ENCODE measurements around the gene DOCK10. TPM values are rescaled to one million over a fixed set of nuclear protein-coding genes. Genes with fewer than 3 reads are reported as not detected.

DOCK10 gene
- total RNA-seq, 1 donor from 2014 or later: 50.7 TPM

GRCh38 chr2:224903621-224904020, 138.6 kb downstream of the DOCK10 start:
- ATAC-seq (no peak), DNase-seq (ENCODE audit: low spot score) (no peak)
- intact Hi-C loops (cut with DNase I): no loop called here

GRCh38 chr2:224901121-224901676, 141.1 kb downstream of the DOCK10 start:
- intact Hi-C loops (cut with DNase I): no loop called here
- DNase-seq (ENCODE audit: low spot score) (no peak), ATAC-seq (no peak)

DNA sequence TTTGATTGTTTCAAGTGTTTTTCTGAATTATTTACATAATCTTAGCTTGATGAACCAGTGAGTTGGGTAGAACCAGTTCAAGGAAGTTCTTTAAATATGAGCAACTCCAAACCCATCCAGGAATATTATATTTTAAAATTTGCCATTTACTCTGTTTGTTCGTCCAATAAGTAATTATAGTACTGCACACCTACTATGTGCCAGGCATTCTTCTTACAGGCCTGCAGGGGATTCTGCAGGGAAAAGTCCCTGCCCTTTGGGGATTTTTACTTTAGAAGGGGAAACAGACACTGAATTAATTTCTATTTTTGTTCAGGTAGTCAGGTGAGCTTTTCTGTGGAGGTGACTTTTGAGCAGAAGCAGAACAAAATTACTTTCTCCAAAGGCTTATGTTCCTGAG, 146.9 kb downstream of the DOCK10 start:
- intact Hi-C loops (cut with DNase I): no loop called here
- no peak for DNase-seq (ENCODE audit: low spot score)
- ATAC-seq: no peak

GRCh38 chr2:224894356-224894755, 147.9 kb downstream of the DOCK10 start:
- intact Hi-C loops (cut with DNase I): no loop called here
- ATAC-seq: no peak
- DNase-seq (ENCODE audit: low spot score): no peak

- intact Hi-C loops (cut with DNase I): no loop called here
- DNase-seq (ENCODE audit: low spot score): no peak
- no peak for ATAC-seq
Measured at GRCh38 chr2:224893848-224894247, 148.4 kb downstream of the DOCK10 start.

DNA sequence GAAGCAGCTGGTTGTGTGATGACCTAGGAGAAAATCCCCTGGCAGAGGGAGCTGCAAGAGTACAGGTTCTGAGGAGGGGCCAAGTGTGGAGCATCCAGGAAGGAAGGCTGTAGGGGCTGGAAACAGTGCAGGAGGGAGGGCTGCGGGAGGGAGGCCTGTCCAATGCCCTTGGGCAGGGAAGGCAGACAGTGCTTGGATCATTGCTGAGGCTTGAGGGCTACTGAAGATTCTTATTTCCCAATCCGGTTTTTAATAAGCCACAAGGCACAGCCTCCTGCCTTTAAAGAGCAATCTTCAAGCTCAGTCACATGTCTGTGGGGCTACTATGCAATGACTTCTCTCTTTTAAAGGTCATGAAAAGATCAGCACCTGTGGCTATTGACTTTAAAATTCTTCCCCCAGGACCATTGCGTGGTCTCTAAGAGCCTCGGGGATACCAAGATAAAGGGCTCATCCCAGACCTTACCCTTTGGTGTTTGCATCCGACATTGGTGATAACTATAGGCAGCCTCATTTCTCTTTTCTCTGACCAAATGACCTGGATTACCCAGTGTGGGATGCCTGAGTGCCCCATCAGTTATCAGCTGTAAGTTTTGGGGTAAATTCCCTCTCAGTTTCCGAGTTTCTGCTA, 149.6 kb downstream of the DOCK10 start:
- DNase-seq (ENCODE audit: low spot score) (no peak), ATAC-seq (peak; percentile 10)
- intact Hi-C loops (cut with DNase I): no loop called here

GRCh38 chr2:224890372-224890771, 151.9 kb downstream of the DOCK10 start:
- DNase-seq (ENCODE audit: low spot score) (no peak), ATAC-seq (no peak)
- intact Hi-C loops (cut with DNase I): no loop called here

- intact Hi-C loops (cut with DNase I): no loop called here
- ATAC-seq (peak; percentile 54), DNase-seq (ENCODE audit: low spot score) (no peak)
Measured at GRCh38 chr2:224887141-224887540, 155.1 kb downstream of the DOCK10 start.

- no peak for ATAC-seq
Measured at GRCh38 chr2:224885836-224886547, 156.3 kb downstream of the DOCK10 start.

DNA sequence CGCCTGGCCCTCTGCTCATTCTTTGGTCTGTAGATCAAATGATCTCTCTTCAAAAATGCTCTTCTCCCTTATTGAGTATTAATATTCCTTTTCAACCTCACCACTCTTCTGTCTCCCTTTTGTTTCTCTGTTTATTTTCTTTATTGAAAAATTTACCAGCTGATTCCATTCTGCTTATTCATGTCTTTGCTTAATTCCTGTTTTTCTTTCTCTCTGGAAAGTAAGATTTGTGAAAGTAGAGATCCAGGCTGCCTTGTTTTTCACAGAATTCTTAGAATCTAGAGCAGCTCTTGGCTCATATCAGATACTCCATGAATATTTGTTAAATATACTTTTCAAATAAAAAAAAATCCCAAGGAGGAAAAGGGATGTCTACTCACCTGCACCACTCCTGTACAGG, 157.0 kb downstream of the DOCK10 start:
- no peak for ATAC-seq
- intact Hi-C loops (cut with DNase I): no loop called here
- no peak for DNase-seq (ENCODE audit: low spot score)

More at GRCh38 chr2:224885836-224886547, 156.3 kb downstream of the DOCK10 start:
- no peak for DNase-seq (ENCODE audit: low spot score)
- intact Hi-C loops (cut with DNase I): no loop called here

DNA sequence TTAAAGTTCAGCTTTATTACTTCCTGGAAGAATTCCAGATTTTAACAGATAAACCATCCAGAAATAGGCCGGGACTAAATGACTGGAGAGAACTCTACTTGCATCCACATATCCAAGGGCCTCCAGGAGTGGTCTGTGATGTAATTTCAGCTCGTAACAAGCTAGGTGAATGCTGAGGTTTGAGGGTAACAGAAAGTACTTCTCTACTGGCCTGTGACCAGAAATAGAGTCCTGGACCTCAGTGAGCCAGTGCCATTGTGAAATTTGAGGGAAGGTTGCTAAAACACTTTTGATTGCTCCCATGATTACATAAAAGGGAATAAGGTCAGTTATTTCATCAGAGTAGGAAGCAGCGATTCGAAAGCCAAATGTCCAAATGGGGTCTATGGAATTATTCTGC, 158.1 kb downstream of the DOCK10 start:
- intact Hi-C loops (cut with DNase I): no loop called here
- ATAC-seq: peak; percentile 87
- DNase-seq (ENCODE audit: low spot score): no peak

- intact Hi-C loops (cut with DNase I): no loop called here
- no peak for DNase-seq (ENCODE audit: low spot score)
- ATAC-seq: no peak
Measured at GRCh38 chr2:224883700-224884099, 158.6 kb downstream of the DOCK10 start.

DNA sequence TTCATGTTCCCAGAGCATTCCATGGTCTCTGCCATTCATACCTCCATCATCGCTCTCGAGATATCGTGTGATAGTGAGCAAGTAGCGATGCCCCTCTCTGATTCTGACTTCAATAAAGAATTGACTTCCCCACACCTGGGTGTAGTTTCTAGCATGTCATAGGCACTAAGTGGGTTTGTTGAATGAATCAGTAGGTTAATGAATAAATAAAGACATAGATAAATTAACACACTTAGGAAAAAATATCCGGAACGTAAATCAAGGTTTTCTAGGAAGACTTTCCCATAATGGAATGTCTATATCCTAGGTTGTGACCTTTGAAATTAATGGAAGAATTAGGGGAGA, 159.1 kb downstream of the DOCK10 start:
- ATAC-seq: no peak
- no peak for DNase-seq (ENCODE audit: low spot score)
- intact Hi-C loops (cut with DNase I): no loop called here

DNA sequence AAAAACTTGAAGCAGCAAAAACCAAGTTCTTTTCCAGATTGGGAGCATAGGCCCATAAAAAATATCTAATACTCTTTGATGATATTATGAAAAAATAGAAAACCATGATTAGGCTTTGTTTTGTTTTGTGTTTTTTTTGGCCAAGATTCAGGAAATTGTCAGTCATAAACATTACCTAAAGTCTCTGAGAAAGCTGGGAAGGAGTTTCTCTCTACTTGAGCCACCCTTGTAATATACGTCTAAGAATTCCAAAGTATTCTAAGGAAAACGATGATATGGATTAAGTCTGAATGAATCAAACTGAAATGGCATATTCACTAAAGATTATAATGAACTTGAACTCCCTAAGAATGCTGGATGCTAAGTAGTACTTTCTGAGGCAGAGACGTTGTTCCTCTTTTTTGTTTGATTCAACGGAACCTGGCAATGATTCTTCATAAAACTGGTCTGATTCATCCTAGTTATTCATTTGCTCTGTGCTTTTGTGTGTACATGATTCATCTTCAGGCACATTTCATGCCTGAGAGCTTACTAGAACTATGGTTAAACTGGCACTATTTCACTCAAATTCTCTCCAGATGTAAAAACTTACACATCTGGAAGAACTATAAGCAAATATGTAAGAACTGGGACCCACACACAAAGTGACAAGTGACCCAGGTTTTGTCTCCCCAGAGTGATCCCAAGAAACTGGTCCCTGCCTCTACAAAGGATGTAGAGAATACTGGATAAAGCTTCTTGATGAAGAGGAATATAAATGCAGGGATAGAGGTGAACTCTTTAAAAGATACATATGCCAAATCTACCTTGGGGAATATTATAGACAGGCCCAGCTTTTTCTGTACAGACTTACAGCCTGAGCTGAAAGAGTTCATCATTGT, 159.7 kb downstream of the DOCK10 start:
- intact Hi-C loops (cut with DNase I): no loop called here
- ATAC-seq (peak; percentile 51), DNase-seq (ENCODE audit: low spot score) (no peak)

DNA sequence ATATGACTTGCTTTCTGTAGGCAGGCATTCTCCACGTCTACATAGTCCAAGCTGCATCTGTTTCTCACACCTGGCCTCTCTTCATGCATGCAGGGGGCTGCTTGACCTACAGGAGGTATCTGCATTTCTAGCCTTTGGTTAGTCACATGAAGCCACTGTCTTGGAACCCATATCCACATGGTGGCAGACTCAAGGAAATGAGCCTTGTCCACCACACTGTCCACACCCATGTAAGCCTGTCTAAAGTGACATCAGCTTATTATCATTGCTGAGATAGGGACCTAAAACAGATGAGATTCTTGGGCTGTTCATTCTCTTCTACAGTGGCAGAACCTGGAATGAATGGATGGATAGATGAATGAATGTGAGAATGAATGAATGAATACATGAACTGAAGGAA, 160.4 kb downstream of the DOCK10 start:
- ATAC-seq (no peak), DNase-seq (ENCODE audit: low spot score) (no peak)
- intact Hi-C loops (cut with DNase I): no loop called here

- intact Hi-C loops (cut with DNase I): no loop called here
- DNase-seq (ENCODE audit: low spot score) (no peak), ATAC-seq (no peak)
Measured at GRCh38 chr2:224876522-224876921, 165.7 kb downstream of the DOCK10 start.

- intact Hi-C loops (cut with DNase I): no loop called here
- DNase-seq (ENCODE audit: low spot score) (no peak), ATAC-seq (no peak)
Measured at GRCh38 chr2:224875841-224876240, 166.4 kb downstream of the DOCK10 start.

- ATAC-seq (no peak), DNase-seq (ENCODE audit: low spot score) (no peak)
- intact Hi-C loops (cut with DNase I): no loop called here
Measured at GRCh38 chr2:224875153-224875552, 167.1 kb downstream of the DOCK10 start.

- ATAC-seq: no peak
- intact Hi-C loops (cut with DNase I): no loop called here
- no peak for DNase-seq (ENCODE audit: low spot score)
Measured at GRCh38 chr2:224871813-224872212, 170.5 kb downstream of the DOCK10 start.

- intact Hi-C loops (cut with DNase I): no loop called here
- DNase-seq (ENCODE audit: low spot score): no peak
- ATAC-seq: no peak
Measured at GRCh38 chr2:224870341-224870740, 171.9 kb downstream of the DOCK10 start.

Data from sciatic nerve (tissue), 2 donors.